Hepatic stellate cell (primary cell): Measurements from ENCODE around the gene MAP4K4.

Experiments used
- DNase-seq: peaks from one replicate; pipeline ENCODE4 v3.0.0; 2011; ENCODE audit warnings: low spot score

The MAP4K4 gene

DNA sequence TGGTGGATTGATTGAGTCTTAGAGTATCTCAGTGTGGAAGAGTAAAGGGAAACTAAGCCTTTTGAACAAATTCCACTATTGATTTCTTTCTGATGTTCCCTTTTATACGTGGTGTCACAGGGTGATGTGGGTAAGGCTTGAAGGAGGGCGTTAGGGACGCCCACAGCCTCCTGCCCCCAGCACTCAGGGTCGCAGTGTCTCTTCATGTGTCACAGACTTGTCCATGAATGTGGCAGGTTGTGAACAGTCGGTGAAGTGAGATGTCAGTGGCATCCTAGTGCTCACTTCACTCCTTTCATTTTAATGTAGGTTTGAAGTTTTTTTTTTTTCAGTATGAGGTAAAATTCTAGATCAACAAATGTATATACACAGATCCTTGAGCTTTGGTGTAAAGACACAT is 171.0 kb downstream of the MAP4K4 start:
- no peak for DNase-seq

DNA sequence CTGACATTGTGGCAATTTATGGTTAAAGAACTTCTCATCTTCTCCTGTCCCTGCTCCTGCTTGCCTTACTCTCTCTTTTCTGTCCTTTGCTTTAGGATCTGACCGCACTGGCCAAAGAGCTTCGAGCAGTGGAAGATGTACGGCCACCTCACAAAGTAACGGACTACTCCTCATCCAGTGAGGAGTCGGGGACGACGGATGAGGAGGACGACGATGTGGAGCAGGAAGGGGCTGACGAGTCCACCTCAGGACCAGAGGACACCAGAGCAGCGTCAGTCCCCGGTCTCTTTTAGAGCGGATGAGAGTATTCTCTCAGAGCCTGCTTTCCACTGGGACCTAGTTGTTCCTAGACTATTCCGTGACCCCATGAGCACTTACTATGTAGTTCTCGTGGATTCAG is 172.0 kb downstream of the MAP4K4 start:
- no peak for DNase-seq

DNA sequence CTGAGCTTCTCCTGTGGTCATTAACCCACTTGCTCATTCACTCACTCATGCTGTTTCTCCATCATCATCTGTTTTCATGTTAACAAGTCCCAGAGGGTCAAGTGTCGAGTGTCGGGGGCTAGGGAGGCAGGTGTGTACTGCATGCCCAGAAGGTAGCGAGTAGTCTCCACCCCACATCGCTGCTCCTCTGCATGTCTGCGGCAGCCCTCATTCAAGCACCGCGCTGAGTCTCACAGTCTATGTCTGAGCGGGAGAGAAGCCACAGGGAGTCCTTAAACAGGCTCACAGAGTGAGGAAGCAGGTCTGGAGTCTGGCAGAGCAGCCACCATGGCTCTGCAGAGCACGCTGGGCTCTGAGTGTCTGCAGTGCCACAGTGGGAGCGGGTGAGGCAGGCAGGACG is 172.9 kb downstream of the MAP4K4 start:
- no peak for DNase-seq

DNA sequence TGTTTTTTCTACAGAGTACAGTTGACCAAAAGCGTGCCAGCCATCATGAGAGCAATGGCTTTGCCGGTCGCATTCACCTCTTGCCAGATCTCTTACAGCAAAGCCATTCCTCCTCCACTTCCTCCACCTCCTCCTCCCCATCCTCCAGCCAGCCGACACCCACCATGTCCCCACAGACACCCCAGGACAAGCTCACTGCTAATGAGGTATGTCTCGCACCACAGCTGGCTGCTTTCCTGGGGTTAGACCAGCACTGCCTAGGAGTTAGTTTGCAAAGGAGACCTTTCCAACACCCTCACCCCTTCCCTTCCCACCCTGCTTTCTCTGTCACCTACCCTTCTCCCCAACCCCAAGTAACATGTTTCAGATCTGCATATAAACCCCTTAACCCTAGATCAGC is 174.0 kb downstream of the MAP4K4 start:
- no peak for DNase-seq

DNA sequence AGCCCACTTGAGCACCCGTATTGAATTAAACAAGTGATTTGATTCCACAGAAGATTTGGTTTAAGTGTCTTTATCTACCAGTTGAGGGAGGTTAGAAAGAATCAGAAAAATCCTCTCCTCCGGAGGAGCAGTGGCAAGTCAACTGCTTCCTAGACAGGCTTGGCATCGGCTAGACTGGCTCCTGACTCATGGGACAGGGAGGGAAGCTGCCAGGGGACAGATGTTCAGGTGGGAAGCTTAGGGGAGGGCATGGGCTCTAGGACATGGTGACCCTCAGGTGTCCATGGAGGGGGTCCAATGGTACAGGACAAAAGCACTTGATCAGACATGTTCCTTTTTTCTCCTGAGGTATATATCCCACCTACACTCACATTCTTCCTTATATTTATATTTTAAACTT is 175.0 kb downstream of the MAP4K4 start:
- DNase-seq: no peak

DNA sequence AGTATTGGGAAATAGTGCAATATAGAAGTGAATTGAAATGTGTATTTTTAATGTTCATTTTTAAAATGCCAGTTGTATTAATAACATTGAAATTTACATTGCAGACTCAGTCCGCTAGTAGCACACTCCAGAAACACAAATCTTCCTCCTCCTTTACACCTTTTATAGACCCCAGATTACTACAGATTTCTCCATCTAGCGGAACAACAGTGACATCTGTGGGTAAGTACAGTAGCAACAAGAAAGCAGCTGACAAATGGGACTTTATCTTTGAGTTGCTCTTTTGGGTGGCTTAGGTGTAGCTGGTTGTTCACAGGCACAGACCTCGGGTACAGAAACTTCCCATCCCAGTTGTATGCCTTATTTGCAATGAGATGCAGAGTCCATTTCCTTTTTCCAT is 176.0 kb downstream of the MAP4K4 start:
- DNase-seq: no peak

DNA sequence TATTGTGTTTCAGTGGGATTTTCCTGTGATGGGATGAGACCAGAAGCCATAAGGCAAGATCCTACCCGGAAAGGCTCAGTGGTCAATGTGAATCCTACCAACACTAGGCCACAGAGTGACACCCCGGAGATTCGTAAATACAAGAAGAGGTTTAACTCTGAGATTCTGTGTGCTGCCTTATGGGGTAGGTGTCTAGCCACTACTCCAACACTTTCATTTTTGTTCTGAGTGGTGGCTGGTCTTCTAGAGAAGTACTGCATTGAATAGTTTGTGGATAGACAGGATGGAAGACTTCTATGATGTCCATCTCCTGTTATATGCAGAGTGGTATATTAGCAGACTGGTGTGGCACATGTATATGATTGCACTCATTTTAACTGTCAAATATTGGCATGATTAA is 176.6 kb downstream of the MAP4K4 start:
- DNase-seq: no peak

DNA sequence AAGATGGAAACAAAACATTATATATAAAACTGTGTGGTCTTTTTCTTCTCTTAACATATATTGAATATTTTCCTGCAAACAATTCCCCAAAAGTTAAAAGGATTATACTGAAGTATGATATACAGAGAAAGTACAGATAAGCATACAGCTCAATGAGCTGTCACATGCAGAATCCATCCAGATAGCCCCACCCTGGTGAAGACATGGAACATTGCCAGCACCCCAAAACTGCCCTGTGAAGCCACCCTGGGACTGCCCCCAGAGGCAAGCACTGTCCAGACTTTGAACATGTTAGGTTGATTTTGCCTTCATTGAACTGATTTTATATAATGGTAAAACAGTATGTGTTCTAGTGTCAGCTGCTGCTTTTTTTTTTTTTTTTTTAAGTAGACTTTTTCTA is 182.0 kb downstream of the MAP4K4 start:
- DNase-seq: no peak

DNA sequence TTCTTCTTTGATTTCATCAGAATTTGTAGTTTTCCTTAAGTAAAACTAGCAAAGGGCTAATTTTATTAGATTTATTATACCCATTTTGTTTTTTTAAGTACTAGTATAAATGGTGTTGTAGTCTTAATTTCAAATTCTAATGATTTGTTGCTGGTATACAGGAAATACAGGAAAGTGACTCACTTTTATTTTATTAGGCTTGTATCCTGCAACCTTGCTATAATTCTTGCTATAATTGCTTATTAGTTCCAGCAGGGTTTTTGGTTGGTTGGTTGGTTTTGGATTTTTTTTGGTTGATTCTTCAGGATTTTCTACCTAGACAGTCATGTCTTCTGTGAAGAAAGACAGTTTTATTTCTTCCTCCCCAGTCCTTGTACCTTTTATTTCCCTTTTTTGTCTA is 183.6 kb downstream of the MAP4K4 start:
- DNase-seq: no peak

DNA sequence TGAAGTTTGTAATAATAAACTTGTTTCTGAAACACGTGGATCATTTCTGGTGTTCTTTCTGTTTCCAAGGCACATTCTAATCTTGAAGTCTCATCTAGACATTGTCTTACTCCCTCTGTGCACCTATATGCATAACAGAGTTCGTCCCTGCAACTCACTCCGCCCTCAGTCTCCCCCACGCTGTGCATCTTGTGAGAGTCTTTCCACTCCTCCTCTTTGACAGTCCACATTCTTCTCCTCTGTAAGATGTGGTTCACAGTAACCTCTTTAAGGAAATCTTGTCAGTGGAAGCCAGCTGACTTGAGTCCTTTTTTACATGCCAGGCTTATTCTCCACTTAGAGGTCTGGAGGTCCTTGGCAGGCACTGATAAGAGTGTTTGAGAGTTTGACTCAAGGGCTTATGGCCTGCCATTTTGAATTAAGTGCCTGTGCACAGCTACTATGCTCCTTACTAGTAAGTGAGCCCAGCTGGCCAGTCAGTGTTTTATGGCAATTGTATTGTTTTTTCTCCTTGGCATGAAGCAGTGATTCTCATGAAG is 185.3 kb downstream of the MAP4K4 start:
- DNase-seq: no peak

DNA sequence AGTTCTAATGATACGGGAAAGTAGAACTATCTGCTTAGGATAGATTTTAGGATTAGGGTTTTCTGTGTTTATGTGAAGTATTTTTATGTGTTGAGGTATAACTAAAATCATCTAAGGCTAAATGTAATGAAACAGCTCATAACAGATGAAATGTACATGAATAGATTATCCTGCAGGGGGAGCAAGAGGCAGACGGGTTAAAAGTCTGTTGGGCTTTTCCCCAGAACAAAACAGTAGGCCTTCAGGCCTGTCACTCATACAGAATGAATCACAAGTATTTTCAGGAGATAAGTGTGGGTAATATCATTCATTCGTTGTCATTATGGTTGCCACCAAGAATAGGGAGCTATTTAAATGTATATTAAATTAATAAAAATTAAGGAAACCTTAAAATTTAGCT is 186.4 kb downstream of the MAP4K4 start:
- peak; percentile 49 for DNase-seq

DNA sequence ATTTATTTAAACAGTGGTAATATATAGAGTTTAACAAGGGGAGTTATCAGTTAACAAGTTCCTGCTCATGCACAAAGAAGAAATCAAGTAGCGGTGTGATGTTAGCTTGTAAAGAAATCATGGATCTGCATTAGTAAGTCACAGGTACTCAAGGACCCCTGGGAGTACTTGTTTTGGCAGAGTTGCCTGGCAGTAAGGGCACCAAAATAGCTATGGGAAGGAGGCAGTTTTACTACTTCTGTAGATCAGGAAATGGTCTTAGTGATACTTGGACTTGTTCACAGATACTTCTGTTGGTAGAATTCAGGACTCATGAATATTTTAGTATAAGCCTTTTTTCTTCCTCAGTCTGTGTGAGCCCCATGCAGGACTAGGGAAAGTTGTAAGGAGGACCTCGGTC is 186.9 kb downstream of the MAP4K4 start:
- no peak for DNase-seq

DNA sequence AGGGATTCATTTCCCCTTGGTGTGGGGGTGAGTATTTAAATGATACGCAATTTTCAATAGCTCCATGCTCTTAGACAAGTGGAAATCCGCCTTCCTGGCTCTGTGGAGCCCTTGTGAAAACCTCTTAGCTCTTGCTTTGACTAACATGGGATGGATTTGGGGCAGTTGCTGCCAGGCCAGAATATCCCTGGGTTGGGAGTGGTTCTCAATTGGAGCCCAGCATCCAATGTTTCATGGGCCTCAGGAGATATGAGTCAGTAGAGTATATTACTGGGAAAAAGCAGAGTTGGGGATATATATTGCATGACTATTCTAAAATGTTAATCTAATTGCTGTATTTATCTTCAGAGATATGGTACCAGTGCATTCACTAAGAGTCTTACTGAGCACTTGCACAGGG is 189.8 kb downstream of the MAP4K4 start:
- no peak for DNase-seq

DNA sequence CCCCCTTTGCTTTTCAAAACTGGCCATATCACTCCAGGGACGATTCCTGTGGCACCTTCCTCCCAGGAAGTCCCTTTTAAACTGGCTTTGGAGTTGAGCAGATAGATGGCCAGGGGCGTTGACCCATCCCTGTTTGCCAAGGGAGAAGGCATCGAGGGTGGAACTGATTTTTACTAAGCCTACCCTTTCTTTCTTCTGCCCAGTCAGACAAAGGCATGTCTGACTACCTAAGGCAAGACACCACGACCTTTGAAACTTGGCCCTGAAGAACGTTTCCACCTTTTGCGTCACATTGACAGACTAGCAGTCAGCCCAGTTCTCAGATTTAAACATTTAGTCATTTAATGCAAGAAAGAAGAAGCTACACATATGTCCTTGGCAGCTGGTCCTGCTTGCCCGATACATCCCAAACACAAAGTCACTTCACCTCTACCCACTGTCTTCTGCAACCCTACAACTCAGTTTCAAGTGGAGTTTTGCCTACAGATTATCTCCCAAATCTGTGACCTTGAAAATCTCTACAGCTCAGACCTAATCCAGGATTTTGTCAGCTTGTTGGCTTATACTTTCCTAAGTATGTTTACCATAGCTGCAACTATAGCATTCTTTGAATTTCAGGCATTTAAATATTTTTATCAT is 192.1 kb downstream of the MAP4K4 start:
- no peak for DNase-seq

DNA sequence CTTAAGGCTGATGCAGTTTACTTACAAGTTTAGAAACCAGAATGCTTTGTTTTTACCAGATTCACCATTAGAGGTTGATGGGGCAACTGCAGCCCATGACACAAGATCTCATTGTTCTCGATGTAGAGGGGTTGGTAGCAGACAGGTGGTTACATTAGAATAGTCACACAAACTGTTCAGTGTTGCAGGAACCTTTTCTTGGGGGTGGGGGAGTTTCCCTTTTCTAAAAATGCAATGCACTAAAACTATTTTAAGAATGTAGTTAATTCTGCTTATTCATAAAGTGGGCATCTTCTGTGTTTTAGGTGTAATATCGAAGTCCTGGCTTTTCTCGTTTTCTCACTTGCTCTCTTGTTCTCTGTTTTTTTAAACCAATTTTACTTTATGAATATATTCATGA is 194.9 kb downstream of the MAP4K4 start:
- DNase-seq: no peak

DNA sequence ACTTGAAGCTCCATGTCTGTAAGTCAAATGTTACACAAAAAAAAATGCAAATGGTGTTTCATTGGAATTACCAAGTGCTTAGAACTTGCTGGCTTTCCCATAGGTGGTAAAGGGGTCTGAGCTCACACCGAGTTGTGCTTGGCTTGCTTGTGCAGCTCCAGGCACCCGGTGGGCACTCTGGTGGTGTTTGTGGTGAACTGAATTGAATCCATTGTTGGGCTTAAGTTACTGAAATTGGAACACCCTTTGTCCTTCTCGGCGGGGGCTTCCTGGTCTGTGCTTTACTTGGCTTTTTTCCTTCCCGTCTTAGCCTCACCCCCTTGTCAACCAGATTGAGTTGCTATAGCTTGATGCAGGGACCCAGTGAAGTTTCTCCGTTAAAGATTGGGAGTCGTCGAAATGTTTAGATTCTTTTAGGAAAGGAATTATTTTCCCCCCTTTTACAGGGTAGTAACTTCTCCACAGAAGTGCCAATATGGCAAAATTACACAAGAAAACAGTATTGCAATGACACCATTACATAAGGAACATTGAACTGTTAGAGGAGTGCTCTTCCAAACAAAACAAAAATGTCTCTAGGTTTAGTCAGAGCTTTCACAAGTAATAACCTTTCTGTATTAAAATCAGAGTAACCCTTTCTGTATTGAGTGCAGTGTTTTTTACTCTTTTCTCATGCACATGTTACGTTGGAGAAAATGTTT is 196.3 kb downstream of the MAP4K4 start:
- no peak for DNase-seq

DNA sequence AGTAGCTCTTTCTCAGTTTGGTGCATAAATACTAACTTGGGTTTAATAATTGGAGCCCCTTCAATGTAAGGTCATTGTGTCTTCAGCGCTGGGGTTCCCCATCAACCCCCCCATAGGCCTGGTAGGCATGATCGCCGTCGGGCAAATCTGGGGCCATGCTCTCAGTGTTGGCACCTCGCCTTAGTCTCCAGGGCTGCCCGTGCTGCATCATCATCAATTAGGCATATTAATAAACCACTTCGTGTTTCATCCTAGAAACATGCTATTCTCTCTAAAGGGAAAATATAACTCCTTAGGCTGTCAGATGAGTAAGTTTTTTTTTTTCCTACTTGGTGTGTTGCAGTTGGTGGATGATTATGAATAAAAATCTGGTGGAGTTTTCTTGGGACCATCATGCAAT is 197.5 kb downstream of the MAP4K4 start:
- DNase-seq: no peak

DNA sequence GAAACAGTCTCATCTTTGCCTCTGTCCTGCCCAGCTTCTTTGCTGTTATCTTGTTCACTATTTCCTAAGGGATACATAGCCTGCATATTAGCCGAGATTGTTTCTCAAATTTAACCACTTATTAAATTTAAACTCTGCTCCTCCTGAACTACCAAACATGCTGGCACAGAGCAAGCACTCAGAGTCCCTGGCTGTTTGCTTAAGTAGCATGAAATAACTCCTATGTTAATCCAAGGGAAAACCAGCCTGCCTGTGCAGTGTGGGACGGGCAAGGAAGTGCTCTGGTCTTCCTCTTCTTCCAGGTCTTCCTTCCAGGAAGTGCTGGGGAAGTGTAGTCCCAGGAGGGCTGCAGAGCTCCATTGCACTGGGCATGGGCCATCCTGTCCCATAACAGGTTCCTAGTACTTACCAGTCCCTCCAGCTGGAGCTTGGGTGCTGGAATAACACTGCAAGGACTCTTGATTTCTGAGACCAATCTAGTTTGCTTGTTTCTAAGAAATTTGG is 198.4 kb downstream of the MAP4K4 start:
- no peak for DNase-seq

DNA sequence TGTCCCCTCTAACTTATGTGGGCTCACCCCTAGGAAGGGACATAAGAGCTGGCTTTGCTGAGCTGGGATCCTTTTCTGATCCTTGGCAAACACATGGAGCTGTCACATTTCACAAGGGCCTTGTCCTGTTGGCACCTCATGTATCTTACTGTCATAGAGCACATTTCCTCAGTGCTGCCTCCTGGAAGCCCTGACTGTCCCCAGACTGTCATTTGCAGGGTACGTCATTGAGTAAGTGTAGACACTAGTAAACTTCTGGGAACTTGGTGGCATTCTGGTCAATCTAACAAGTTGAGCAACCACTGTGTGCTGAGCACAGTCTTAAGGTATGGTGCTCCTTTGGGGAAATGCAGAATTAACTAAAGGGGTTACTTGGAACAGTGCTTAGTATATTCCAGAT is 199.8 kb downstream of the MAP4K4 start:
- DNase-seq: no peak

DNA sequence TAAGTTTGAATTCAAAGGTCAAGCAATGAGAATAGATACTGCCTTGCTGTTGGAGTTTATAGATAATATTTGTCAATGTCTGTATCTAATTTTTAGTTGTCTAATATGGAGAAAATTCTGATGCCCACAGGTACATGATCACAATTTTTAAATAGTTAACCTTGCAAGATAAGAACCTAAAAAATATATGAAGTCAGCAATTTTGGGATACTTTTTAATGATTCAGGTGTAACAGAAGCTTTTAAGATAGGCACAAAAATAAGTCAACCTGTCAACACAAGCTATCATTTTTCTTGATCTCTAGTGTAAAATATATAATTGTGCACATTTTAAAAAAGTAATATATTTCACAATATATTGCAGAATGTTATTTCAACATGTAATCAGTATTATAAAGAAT is 201.8 kb downstream of the MAP4K4 start:
- no peak for DNase-seq

DNA sequence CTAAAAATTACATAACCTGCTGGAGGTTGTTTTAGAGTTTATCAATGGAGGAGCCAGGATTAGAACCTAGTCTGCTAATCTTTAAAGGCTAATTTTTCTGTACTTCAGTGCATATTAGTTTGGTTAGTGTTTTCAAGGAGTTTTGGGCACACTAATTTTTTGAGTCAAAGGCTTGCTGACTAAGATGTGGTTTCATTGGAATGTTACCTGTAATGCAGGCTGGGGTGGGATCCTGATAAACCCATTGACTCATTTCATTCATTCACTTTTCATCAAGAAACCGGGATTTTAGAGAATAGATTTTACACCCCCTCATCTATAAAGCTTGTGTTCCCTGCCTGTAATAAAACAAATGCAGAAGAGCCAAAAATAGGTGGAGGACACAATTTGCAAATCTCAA is 202.4 kb downstream of the MAP4K4 start:
- no peak for DNase-seq

DNA sequence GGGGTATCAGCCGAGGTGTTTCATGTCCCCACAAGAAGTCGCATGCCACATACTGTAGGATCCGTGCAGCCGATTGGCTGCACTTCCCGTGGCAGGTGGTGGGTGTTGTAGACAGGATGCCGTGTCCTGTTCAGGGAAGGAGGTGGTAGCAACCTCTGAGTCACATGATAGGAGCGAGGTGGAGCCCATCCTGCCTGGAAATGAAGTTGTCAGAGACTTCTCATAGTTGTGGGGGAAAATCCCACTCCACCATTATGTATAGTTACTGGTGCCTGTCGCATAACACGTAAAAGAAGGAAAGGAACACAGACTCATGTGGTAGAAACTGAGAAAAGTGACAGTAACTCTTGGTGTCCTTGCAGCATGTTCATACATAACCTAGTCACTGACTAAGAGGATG is 202.9 kb downstream of the MAP4K4 start:
- no peak for DNase-seq

DNA sequence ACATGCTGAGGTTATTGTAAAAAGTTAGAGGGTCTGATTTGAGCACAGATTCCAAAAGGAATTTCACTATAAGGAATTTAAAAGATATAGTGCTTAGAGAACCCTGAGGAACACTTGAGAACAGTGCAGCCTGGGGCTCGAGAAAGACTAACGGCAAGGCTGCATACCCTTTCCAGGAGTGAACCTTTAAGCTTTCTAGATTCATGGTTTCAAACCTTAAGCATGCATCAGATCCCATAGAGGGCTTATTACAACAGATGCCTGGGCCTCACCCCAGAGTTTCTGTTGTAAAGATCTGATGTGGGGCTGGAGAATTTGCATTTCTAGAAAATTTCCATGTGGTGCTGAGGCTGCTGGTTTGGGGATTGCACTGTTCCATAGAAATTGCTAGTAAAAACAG is 203.7 kb downstream of the MAP4K4 start:
- DNase-seq: no peak

DNA sequence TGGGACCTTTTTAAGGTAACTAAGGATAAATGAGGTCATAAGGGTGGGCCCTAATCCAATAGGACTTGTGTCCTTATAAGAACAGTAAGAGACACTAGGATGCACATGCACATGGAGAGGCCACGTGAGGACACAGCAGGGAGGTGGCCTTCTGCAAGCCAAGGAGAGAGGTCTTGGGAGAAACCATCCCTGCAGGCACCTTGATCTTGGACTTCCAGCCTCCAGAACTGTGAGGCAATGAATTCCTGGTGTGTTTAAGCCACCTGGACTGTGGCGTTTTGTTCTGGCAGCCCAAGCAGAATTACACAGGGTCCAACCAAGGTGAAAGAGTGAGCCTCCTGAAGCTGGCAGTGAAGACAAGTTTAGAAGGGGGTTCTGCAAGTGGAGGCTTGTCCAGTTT is 204.7 kb downstream of the MAP4K4 start:
- DNase-seq: no peak
